A673 (cell line): ENCODE results near the gene GALNT9. TPM values are rescaled to one million over a fixed set of nuclear protein-coding genes. Genes with fewer than 3 reads are reported as not detected.

Source experiments
- BruUV-seq: library from RNA; stranded (reverse); fragments of 400-500 nt; replicated peaks from 2 replicates; lab custom pipeline; 2021; lab: Mats Ljungman, UMichigan
- CTCF ChIA-PET: fragments of 300-600 bp; sonication (Branson Sonifier 250); formaldehyde crosslinking; loops from one replicate; lab custom pipeline; 2022; ENCODE audit warnings: antibody characterized with exemption; lab: Charles Lee
- POLR2A ChIA-PET: fragments of 300-600 bp; sonication (Branson Sonifier 250); formaldehyde crosslinking; loops from one replicate; lab custom pipeline; 2022; ENCODE audit warnings: antibody characterized with exemption; ENCODE audit not compliant: low non-redundant PET; lab: Charles Lee
- DNase-seq: peaks from one replicate; pipeline ENCODE4 v3.0.0-alpha.2; 2015; ENCODE audit warnings: low spot score
- H3K27ac ChIP-seq: fragments of 200-600 bp; sonication (generic); 2 replicates; pipeline ENCODE4 v1.5.1; 2016; ENCODE audit warnings: mixed run types, low read depth, mild to moderate bottlenecking, mixed read lengths, antibody characterized with exemption, low read length; ENCODE audit not compliant: poor library complexity, severe bottlenecking
- H3K27me3 ChIP-seq: fragments of 200-600 bp; sonication (generic); replicated peaks from 2 replicates; pipeline ENCODE4 v1.6.1; 2017; ENCODE audit warnings: mixed run types, low read depth, mild to moderate bottlenecking, mixed read lengths, antibody characterized with exemption, low read length; ENCODE audit not compliant: insufficient read depth, poor library complexity
- H3K36me3 ChIP-seq: fragments of 200-600 bp; sonication (generic); 2 replicates; pipeline ENCODE4 v1.6.1; 2016; ENCODE audit warnings: mixed run types, mild to moderate bottlenecking, mixed read lengths, antibody characterized with exemption, low read length; ENCODE audit not compliant: insufficient read depth, poor library complexity, severe bottlenecking
- H3K4me1 ChIP-seq: fragments of 200-600 bp; sonication (generic); 2 replicates; pipeline ENCODE4 v1.6.1; 2017; ENCODE audit warnings: mixed run types, mild to moderate bottlenecking, mixed read lengths, antibody characterized with exemption, low read length; ENCODE audit not compliant: insufficient read depth, poor library complexity, severe bottlenecking
- H3K4me3 ChIP-seq: fragments of 200-600 bp; sonication (generic); 2 replicates; pipeline ENCODE4 v1.5.1; 2016; ENCODE audit warnings: low read depth, mixed run types, mild to moderate bottlenecking, mixed read lengths, low read length; ENCODE audit not compliant: poor library complexity, severe bottlenecking
- H3K9me3 ChIP-seq: fragments of 200-600 bp; sonication (generic); 2 replicates; pipeline ENCODE4 v1.6.1; 2016; ENCODE audit warnings: mixed run types, low read depth, mild to moderate bottlenecking, mixed read lengths, antibody characterized with exemption, low read length; ENCODE audit not compliant: poor library complexity, severe bottlenecking
- CTCF ChIP-seq: fragments of 300-800, 200-600 bp; sonication (generic); conservative IDR thresholded peaks from 2 replicates; pipeline ENCODE4 v1.5.1; 2017; ENCODE audit warnings: low read depth, mild to moderate bottlenecking, antibody characterized with exemption, low read length, moderate library complexity, mixed read lengths
- EZH2 ChIP-seq: fragments of 200-600 bp; sonication (generic); IDR thresholded peaks from 2 replicates; pipeline ENCODE4 v1.6.1; 2017; ENCODE audit warnings: borderline replicate concordance, low read depth, mild to moderate bottlenecking, mixed read lengths, antibody characterized with exemption, low read length; ENCODE audit not compliant: poor library complexity, severe bottlenecking
- intact Hi-C: fragments of 100-400 bp; cut with micrococcal nuclease; formaldehyde crosslinking; loops from one replicate; pipeline ENCODE4 v1.10.0; 2022; ENCODE audit not compliant: unreplicated experiment
- total RNA-seq: library from RNA; stranded (reverse); gene quantifications from 2 replicates; pipeline ENCODE4 v1.2.3, GENCODE V29; 2021

GALNT9 gene
- total RNA-seq, 1 experiment from 2014 or later: 7.4 TPM

DNA sequence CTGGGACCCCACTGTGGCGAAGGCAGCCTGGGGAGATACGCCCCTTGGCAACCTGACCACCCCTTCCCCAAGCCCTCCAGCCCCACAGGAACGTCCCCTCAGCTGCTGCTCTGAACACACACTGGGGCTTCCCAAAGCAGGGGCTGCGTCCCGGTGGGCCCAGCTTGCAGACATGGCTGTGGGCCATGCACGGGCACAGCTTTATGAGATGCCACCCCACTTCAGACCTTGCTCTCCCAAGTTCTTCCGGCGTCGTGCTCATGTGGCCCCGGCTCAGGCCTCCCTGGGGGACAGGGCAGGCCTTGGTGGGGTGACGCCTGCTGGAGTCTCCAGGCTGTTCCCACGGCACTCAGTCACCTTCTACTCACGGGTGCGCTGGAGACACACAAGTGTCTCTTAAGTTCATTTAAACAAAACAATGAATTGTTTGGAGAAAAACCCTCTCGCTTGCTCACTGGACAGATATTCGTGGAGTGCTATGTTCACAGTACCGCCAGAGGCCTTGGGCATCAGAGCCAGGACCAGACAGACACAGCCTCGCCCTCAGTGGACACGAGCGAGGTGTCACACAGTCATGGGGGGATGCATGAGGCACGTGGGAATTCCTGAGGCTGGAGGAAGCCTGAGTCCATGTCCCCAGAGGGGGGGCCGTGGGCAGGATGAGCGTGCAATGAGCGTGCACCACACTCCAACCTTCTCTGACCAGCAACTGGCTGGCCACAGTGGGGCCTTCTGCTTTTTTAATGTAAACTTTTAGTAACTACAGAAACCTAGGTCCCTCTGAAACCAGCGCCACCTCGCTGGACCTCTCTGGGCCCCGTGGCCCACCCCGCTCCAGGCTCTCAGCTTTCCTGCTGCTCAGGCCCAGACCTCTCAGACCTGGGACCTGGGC, 4.3 kb downstream of the GALNT9 start:
- Histone ChIP-seq H3K4me1 (peaks cover 20% of the 10 kb centered on the region), H3K9me3 (no peaks in the 10 kb centered on the region), H3K27ac (no peak overlapping the region), H3K27me3 (peaks cover 19% of the 10 kb centered on the region), H3K36me3 (no peaks in the 10 kb centered on the region), H3K4me3 (no peak overlapping the region)
- no TSS peak for BruUV-seq
- POLR2A ChIA-PET: no interaction called here
- CTCF ChIA-PET: no interaction called here
- DNase-seq: no peak
- TF ChIP-seq CTCF (no peak), EZH2 (no peak)
- intact Hi-C loops: no loop called here

DNA sequence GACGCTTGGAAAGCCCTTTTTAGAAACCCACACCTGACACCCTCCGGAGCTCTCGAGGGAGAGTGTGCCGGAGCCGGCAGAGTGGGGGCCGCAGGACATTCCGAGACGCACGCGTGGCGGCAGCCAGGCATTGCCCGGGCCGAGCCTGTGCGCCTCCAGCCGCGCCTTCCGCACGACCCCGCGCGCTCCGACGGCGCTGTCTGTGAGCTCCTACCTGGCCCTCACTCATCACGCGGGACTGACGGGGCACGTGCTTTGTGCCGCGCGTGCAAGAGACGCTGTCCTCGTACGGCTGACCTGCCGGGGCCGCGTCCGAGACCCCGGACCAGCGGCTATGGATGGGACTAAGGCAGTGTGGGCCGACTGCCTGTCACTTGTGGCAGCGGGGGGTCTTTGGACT, 5.2 kb downstream of the GALNT9 start:
- no peak for DNase-seq
- intact Hi-C loops: no loop called here
- Histone ChIP-seq H3K9me3 (no peaks in the 10 kb centered on the region), H3K36me3 (no peaks in the 10 kb centered on the region), H3K27me3 (peaks cover 15% of the 10 kb centered on the region), H3K27ac (no peak overlapping the region), H3K4me3 (no peak overlapping the region), H3K4me1 (peaks cover 20% of the 10 kb centered on the region)
- no TSS peak for BruUV-seq
- ChIA-PET POLR2A (no interaction called here), CTCF (no interaction called here)
- no peak for TF ChIP-seq EZH2
- TF ChIP-seq CTCF: no peak

DNA sequence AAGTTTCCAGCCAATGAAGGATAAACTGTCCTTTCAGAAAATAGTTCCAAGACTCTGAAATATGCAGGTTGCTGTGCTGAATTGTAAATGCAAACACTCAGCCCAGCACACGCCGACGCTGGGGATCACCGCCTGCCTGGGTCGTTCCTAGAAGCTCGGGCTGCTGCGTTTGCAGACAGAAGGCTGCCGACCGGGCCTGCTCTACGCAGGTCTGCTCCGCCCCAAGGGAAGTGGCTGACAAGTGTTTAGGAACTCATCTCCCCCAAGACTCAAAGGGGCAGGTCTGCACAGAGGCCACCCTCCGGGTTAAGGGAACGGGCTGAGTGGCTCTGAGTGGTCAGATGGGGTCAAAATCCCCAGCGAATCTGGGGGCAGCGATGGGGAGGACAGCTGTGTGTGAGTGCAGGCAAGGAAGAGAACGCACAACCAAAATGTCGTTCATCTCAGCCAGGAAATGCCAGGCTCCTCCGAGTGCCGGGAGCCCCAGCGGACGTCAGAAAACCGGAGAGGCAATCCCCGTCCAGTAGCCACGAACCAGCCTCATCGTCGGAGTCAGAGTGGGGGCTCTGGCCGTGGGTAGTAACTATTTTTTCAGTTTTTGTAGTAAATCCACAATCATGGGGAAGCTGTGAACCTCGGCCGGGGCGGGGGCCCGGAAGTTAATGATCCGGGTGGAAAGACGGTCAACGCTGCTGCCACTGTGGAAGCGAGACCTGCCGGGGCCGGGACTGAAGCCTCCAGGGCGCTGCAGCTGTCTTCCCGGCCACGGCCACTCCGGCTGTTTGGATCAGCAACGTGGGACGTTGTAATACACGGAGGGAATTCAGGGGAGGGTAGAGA, 6.0 kb downstream of the GALNT9 start:
- peaks cover 12% of the 10 kb centered on the region for H3K4me1 ChIP-seq
- POLR2A ChIA-PET: no interaction called here
- BruUV-seq: no TSS peak
- no peak overlapping the region for H3K4me3 ChIP-seq
- H3K27ac ChIP-seq: no peak overlapping the region
- DNase-seq: no peak
- H3K9me3 ChIP-seq: no peaks in the 10 kb centered on the region
- CTCF ChIA-PET: no interaction called here
- peaks cover 8% of the 10 kb centered on the region for H3K27me3 ChIP-seq
- intact Hi-C loops: no loop called here
- H3K36me3 ChIP-seq: no peaks in the 10 kb centered on the region
- TF ChIP-seq CTCF (no peak), EZH2 (no peak)
